D341Med (cell line): ENCODE measurements around the gene GPSM3.

Source experiments
- DNase-seq: peaks from one replicate; pipeline ENCODE4 v3.0.0; 2012; ENCODE audit warnings: low spot score

Gene GPSM3

GRCh38 chr6:32173051-32173727 lies 19.3 kb downstream of the GPSM3 start:
- DNase-seq, result no peak

- DNase-seq, result no peak
These were observed 21.2 kb downstream of the GPSM3 start for GRCh38 chr6:32171234-32171633.

- DNase-seq, result no peak
These were observed 22.1 kb downstream of the GPSM3 start for GRCh38 chr6:32170294-32170693.

GRCh38 chr6:32168807-32169591 lies 23.4 kb downstream of the GPSM3 start:
- DNase-seq, result no peak

GRCh38 chr6:32168350-32168749 lies 24.1 kb downstream of the GPSM3 start:
- DNase-seq, result no peak

GRCh38 chr6:32167761-32168262 lies 24.6 kb downstream of the GPSM3 start:
- DNase-seq, result no peak

- DNase-seq, result no peak
These were observed 25.2 kb downstream of the GPSM3 start for GRCh38 chr6:32167154-32167760.

GRCh38 chr6:32166411-32167061 lies 25.9 kb downstream of the GPSM3 start:
- no peak for DNase-seq

- no peak for DNase-seq
These were observed 28.1 kb downstream of the GPSM3 start, which contains the start of gene EGFL8 for GRCh38 chr6:32164295-32164694. Gene EGFL8 (plus strand): TSS chr6:32164595. CDS start chr6:32166166, 1,571 bp downstream.

GRCh38 chr6:32163559-32164258 lies 28.7 kb downstream of the GPSM3 start:
- DNase-seq, result no peak

GRCh38 chr6:32158052-32158451 lies 34.4 kb downstream of the GPSM3 start:
- DNase-seq, result no peak

GRCh38 chr6:32156891-32157290 lies 35.6 kb downstream of the GPSM3 start:
- no peak for DNase-seq

- peak; percentile 85 for DNase-seq
These were observed 37.8 kb downstream of the GPSM3 start for GRCh38 chr6:32154514-32155161.

- DNase-seq, result peak; percentile 93
These were observed 38.6 kb downstream of the GPSM3 start, which contains the start of gene PPT2 for GRCh38 chr6:32153564-32154513. Gene PPT2 (plus strand): TSS chr6:32154141. CDS start chr6:32154595, 454 bp downstream.

GRCh38 chr6:32152769-32153563 lies 39.5 kb downstream of the GPSM3 start:
- no peak for DNase-seq

- DNase-seq, result no peak
These were observed 40.3 kb downstream of the GPSM3 start, which contains the start of gene PRRT1 for GRCh38 chr6:32151863-32152768. Gene PRRT1 (minus strand): TSS chr6:32151939. CDS start chr6:32151827, 112 bp downstream.

GRCh38 chr6:32151181-32151862 lies 41.1 kb downstream of the GPSM3 start:
- DNase-seq, result peak; percentile 67
